ENCODE results near the gene KCNQ1.

The KCNQ1 gene

GRCh38 chr11:2869561-2870427, 425.0 kb downstream of the KCNQ1 start:
- H3K4me3 ChIP-seq (ENCODE audit: low read depth, low read length): no peak overlapping the region
- no peak for DNase-seq (ENCODE audit: low read depth)

GRCh38 chr11:2870460-2870859, 425.7 kb downstream of the KCNQ1 start:
- DNase-seq (ENCODE audit: low read depth): no peak
- H3K4me3 ChIP-seq (ENCODE audit: low read depth, low read length): no peak overlapping the region

GRCh38 chr11:2870969-2871680, 426.3 kb downstream of the KCNQ1 start:
- no peak for DNase-seq (ENCODE audit: low read depth)
- H3K4me3 ChIP-seq (ENCODE audit: low read depth, low read length): no peak overlapping the region

GRCh38 chr11:2874963-2875362, 430.2 kb downstream of the KCNQ1 start:
- no peak overlapping the region for H3K4me3 ChIP-seq (ENCODE audit: low read depth, low read length)
- DNase-seq (ENCODE audit: low read depth): no peak

GRCh38 chr11:2877474-2877873, 432.7 kb downstream of the KCNQ1 start:
- no peak for DNase-seq (ENCODE audit: low read depth)

GRCh38 chr11:2878782-2879181, 434.0 kb downstream of the KCNQ1 start:
- no peak for DNase-seq (ENCODE audit: low read depth)
- no peak overlapping the region for H3K4me3 ChIP-seq (ENCODE audit: low read depth, low read length)

More at GRCh38 chr11:2877474-2877873, 432.7 kb downstream of the KCNQ1 start:
- no peak overlapping the region for H3K4me3 ChIP-seq (ENCODE audit: low read depth, low read length)

GRCh38 chr11:2880646-2881045, 435.8 kb downstream of the KCNQ1 start:
- no peak overlapping the region for H3K4me3 ChIP-seq (ENCODE audit: low read depth, low read length)
- no peak for DNase-seq (ENCODE audit: low read depth)

GRCh38 chr11:2881076-2881980, 436.5 kb downstream of the KCNQ1 start:
- no peak overlapping the region for H3K4me3 ChIP-seq (ENCODE audit: low read depth, low read length)
- DNase-seq (ENCODE audit: low read depth): no peak

GRCh38 chr11:2881981-2882375, 437.2 kb downstream of the KCNQ1 start:
- no peak overlapping the region for H3K4me3 ChIP-seq (ENCODE audit: low read depth, low read length)
- no peak for DNase-seq (ENCODE audit: low read depth)

GRCh38 chr11:2882396-2883110, 437.7 kb downstream of the KCNQ1 start:
- H3K4me3 ChIP-seq (ENCODE audit: low read depth, low read length): peak overlapping the region; percentile 59
- no peak for DNase-seq (ENCODE audit: low read depth)

GRCh38 chr11:2883640-2883978, 438.8 kb downstream of the KCNQ1 start:
- H3K4me3 ChIP-seq (ENCODE audit: low read depth, low read length): peak overlapping the region; percentile 59

GRCh38 chr11:2883979-2884815, 439.4 kb downstream of the KCNQ1 start:
- H3K4me3 ChIP-seq (ENCODE audit: low read depth, low read length): peak overlapping the region; percentile 59
- DNase-seq (ENCODE audit: low read depth): no peak

More at GRCh38 chr11:2883640-2883978, 438.8 kb downstream of the KCNQ1 start:
- DNase-seq (ENCODE audit: low read depth): no peak

GRCh38 chr11:2885017-2885677, 440.3 kb downstream of the KCNQ1 start:
- peak overlapping the region; percentile 58 for H3K4me3 ChIP-seq (ENCODE audit: low read depth, low read length)
- DNase-seq (ENCODE audit: low read depth): no peak

GRCh38 chr11:2885678-2886081, 440.9 kb downstream of the KCNQ1 start, which contains the start of gene CDKN1C:
Gene CDKN1C (minus strand): TSS chr11:2885775. CDS start chr11:2885456, 319 bp downstream.
- H3K4me3 ChIP-seq (ENCODE audit: low read depth, low read length): peak within 1 kb of the TSS; percentile 59

GRCh38 chr11:2886191-2886894, 441.5 kb downstream of the KCNQ1 start:
- no peak for DNase-seq (ENCODE audit: low read depth)
- peak overlapping the region; percentile 26 for H3K4me3 ChIP-seq (ENCODE audit: low read depth, low read length)

More at GRCh38 chr11:2885678-2886081, 440.9 kb downstream of the KCNQ1 start, which contains the start of gene CDKN1C:
- DNase-seq (ENCODE audit: low read depth): peak; percentile 50

GRCh38 chr11:2886936-2887335, 442.1 kb downstream of the KCNQ1 start:
- no peak for DNase-seq (ENCODE audit: low read depth)
- no peak overlapping the region for H3K4me3 ChIP-seq (ENCODE audit: low read depth, low read length)

Measured in skeletal muscle cell (primary cell).